ENCODE data around the gene ADGRE2.
A peak's percentile ranks its signal among the peaks of the same experiment; 100 is the strongest.

Gene ADGRE2

DNA sequence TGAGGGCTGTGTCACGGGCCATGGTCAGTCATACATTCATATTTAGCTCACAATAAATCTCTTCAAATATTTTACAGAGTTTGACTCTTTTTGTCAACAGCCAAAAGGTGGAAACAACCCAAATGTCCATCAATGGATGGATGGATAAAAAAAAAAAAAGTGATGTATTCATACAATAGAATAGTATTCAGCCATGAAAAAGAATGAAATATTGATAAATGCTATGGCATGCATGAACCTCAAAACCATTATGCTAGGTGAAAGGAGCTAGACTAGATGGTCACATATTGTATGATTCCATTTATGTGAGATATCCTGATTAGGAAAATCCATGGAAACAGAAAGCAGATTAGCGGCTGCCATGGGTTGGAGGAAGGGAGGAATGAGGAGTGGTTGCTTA lies 16.2 kb downstream of the ADGRE2 start:
- no peak overlapping the region for H2BK120ac ChIP-seq (ENCODE audit: low read depth, low read length)
- H3K9ac ChIP-seq (ENCODE audit: low read depth, low read length, poor library complexity) = no peak overlapping the region
- H4K91ac ChIP-seq (ENCODE audit: low read depth, low read length, poor library complexity) = no peak overlapping the region
- no peaks in the 10 kb centered on the region for H3K4me1 ChIP-seq (ENCODE audit: control insufficient read depth in 2 of 2, insufficient read depth in 1 of 2, low read depth in 1 of 2, low read length in 2 of 2)
- no peaks in the 10 kb centered on the region for H3K9me3 ChIP-seq (replicated peaks in 1 of 2; ENCODE audit: control insufficient read depth in 2 of 2, insufficient read depth in 1 of 2, low read depth in 1 of 2, low read length in 2 of 2)
- peaks cover 0 to 2% (median 0%) of the 10 kb centered on the region in 3 experiments for H3K27me3 ChIP-seq (ENCODE audit: control insufficient read depth in 3 of 3, insufficient read depth in 3 of 3, low read depth in 1 of 3, low read length in 3 of 3)
- H3K79me1 ChIP-seq (ENCODE audit: low read depth, low read length) = no peaks in the 10 kb centered on the region
- no peaks in the 10 kb centered on the region for H3K36me3 ChIP-seq (replicated peaks in 1 of 2; ENCODE audit: control insufficient read depth in 2 of 2, insufficient read depth in 2 of 2, low read length in 2 of 2)
- H2BK5ac ChIP-seq (ENCODE audit: low read length) = no peak overlapping the region
- H3K4me2 ChIP-seq (ENCODE audit: insufficient read depth, low read length, poor library complexity, severe bottlenecking) = no peak overlapping the region
- H3K18ac ChIP-seq (ENCODE audit: low read length) = no peak overlapping the region
- H3K23ac ChIP-seq (ENCODE audit: low read depth, low read length, poor library complexity) = no peak overlapping the region
- no peak overlapping the region for H2BK12ac ChIP-seq (ENCODE audit: low read length)
- no peak overlapping the region for H3K27ac ChIP-seq (replicated peaks; ENCODE audit: low read length)
- H2AFZ ChIP-seq (ENCODE audit: low read length) = no peak overlapping the region
- no peak for DNase-seq (ENCODE audit: low spot score)
- no CpG with 5 or more reads among the region's 2 CpGs for WGBS, 2 donors (ENCODE audit: extremely low coverage in 2 of 2, insufficient read length in 2 of 2, insufficient replicate concordance in 1 of 2)
- H3K4me3 ChIP-seq (ENCODE audit: low read length in 2 of 2) = no peak overlapping the region
- no peak overlapping the region for H3K4ac ChIP-seq (ENCODE audit: low read length)
- H2AK5ac ChIP-seq (ENCODE audit: low read depth, low read length) = no peak overlapping the region
- no peak overlapping the region for H2BK15ac ChIP-seq (ENCODE audit: low read length)
- no peak overlapping the region for H4K8ac ChIP-seq (ENCODE audit: low read depth, low read length)
- no peak overlapping the region for H3K14ac ChIP-seq (ENCODE audit: low read length)

- no peak for DNase-seq (ENCODE audit: low spot score)
- Histone ChIP-seq H2BK120ac (ENCODE audit: low read depth, low read length) (no peak overlapping the region), H2BK12ac (ENCODE audit: low read length) (no peak overlapping the region), H3K36me3 (replicated peaks in 1 of 2; ENCODE audit: control insufficient read depth in 2 of 2, insufficient read depth in 2 of 2, low read length in 2 of 2) (no peaks in the 10 kb centered on the region), H2BK15ac (ENCODE audit: low read length) (no peak overlapping the region), H3K4me2 (ENCODE audit: insufficient read depth, low read length, poor library complexity, severe bottlenecking) (no peak overlapping the region), H3K14ac (ENCODE audit: low read length) (no peak overlapping the region), H3K27me3 (ENCODE audit: control insufficient read depth in 3 of 3, insufficient read depth in 3 of 3, low read depth in 1 of 3, low read length in 3 of 3) (peaks cover 0 to 2% (median 0%) of the 10 kb centered on the region in 3 experiments), H2BK5ac (ENCODE audit: low read length) (no peak overlapping the region), H3K4ac (ENCODE audit: low read length) (no peak overlapping the region), H3K23ac (ENCODE audit: low read depth, low read length, poor library complexity) (no peak overlapping the region), H3K4me3 (ENCODE audit: low read length in 2 of 2) (no peak overlapping the region), H3K18ac (ENCODE audit: low read length) (no peak overlapping the region), H3K27ac (replicated peaks; ENCODE audit: low read length) (no peak overlapping the region), H3K9ac (ENCODE audit: low read depth, low read length, poor library complexity) (no peak overlapping the region), H2AFZ (ENCODE audit: low read length) (no peak overlapping the region), H3K79me1 (ENCODE audit: low read depth, low read length) (no peaks in the 10 kb centered on the region), H4K8ac (ENCODE audit: low read depth, low read length) (no peak overlapping the region), H2AK5ac (ENCODE audit: low read depth, low read length) (no peak overlapping the region), H3K4me1 (ENCODE audit: control insufficient read depth in 2 of 2, insufficient read depth in 1 of 2, low read depth in 1 of 2, low read length in 2 of 2) (no peaks in the 10 kb centered on the region), H4K91ac (ENCODE audit: low read depth, low read length, poor library complexity) (no peak overlapping the region), H3K9me3 (replicated peaks in 1 of 2; ENCODE audit: control insufficient read depth in 2 of 2, insufficient read depth in 1 of 2, low read depth in 1 of 2, low read length in 2 of 2) (no peaks in the 10 kb centered on the region)
- WGBS, 2 donors (ENCODE audit: extremely low coverage in 2 of 2, insufficient read length in 2 of 2, insufficient replicate concordance in 1 of 2) = no CpG with 5 or more reads among the region's 5 CpGs
These were observed 16.8 kb downstream of the ADGRE2 start for GRCh38 chr19:14761607-14762006.

GRCh38 chr19:14758816-14759215 lies 19.5 kb downstream of the ADGRE2 start:
- no peaks in the 10 kb centered on the region for H3K9me3 ChIP-seq (replicated peaks in 1 of 2; ENCODE audit: control insufficient read depth in 2 of 2, insufficient read depth in 1 of 2, low read depth in 1 of 2, low read length in 2 of 2)
- H3K27me3 ChIP-seq (ENCODE audit: control insufficient read depth in 3 of 3, insufficient read depth in 3 of 3, low read depth in 1 of 3, low read length in 3 of 3) = peaks cover 0 to 2% (median 0%) of the 10 kb centered on the region in 3 experiments
- DNase-seq (ENCODE audit: low spot score) = no peak
- H3K4me1 ChIP-seq (ENCODE audit: control insufficient read depth in 2 of 2, insufficient read depth in 1 of 2, low read depth in 1 of 2, low read length in 2 of 2) = no peaks in the 10 kb centered on the region
- no peak overlapping the region for H3K4me3 ChIP-seq (ENCODE audit: low read length in 2 of 2)
- peak overlapping the region; percentile 34 for H3K4me2 ChIP-seq (ENCODE audit: insufficient read depth, low read length, poor library complexity, severe bottlenecking)
- H2AK5ac ChIP-seq (ENCODE audit: low read depth, low read length) = no peak overlapping the region
- no peaks in the 10 kb centered on the region for H3K79me1 ChIP-seq (ENCODE audit: low read depth, low read length)
- H2BK12ac ChIP-seq (ENCODE audit: low read length) = no peak overlapping the region
- no peak overlapping the region for H3K23ac ChIP-seq (ENCODE audit: low read depth, low read length, poor library complexity)
- no peak overlapping the region for H3K14ac ChIP-seq (ENCODE audit: low read length)
- WGBS, 2 donors (ENCODE audit: extremely low coverage in 2 of 2, insufficient read length in 2 of 2, insufficient replicate concordance in 1 of 2) = no CpG with 5 or more reads among the region's 16 CpGs
- no peak overlapping the region for H3K9ac ChIP-seq (ENCODE audit: low read depth, low read length, poor library complexity)
- H3K36me3 ChIP-seq (replicated peaks in 1 of 2; ENCODE audit: control insufficient read depth in 2 of 2, insufficient read depth in 2 of 2, low read length in 2 of 2) = no peaks in the 10 kb centered on the region
- no peak overlapping the region for H2AFZ ChIP-seq (ENCODE audit: low read length)
- H3K18ac ChIP-seq (ENCODE audit: low read length) = no peak overlapping the region
- H2BK15ac ChIP-seq (ENCODE audit: low read length) = no peak overlapping the region
- no peak overlapping the region for H4K91ac ChIP-seq (ENCODE audit: low read depth, low read length, poor library complexity)
- H3K4ac ChIP-seq (ENCODE audit: low read length) = no peak overlapping the region
- no peak overlapping the region for H4K8ac ChIP-seq (ENCODE audit: low read depth, low read length)
- no peak overlapping the region for H2BK120ac ChIP-seq (ENCODE audit: low read depth, low read length)
- H2BK5ac ChIP-seq (ENCODE audit: low read length) = no peak overlapping the region
- no peak overlapping the region for H3K27ac ChIP-seq (replicated peaks; ENCODE audit: low read length)

DNA sequence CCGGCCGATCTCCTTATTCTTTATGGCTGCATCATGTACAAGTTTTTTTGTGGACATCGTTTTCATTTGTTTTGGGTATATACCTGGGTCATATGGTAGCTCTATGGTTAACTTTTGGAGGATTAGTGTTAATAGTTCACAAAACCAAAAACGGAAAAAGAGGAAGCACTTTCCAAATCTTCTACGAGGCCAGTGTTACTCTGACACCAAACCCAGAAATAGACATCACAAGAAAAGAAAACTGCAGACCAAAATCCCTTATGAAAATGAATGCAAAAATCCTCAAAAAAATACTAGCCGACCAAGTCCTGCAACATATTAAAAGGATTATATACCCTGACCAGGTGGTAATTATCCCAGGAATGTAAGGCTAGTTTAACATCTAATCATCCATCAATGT lies 29.8 kb downstream of the ADGRE2 start:
- DNase-seq (ENCODE audit: low spot score) = no peak
- Histone ChIP-seq H3K14ac (ENCODE audit: low read length) (no peak overlapping the region), H3K4me1 (ENCODE audit: control insufficient read depth in 2 of 2, insufficient read depth in 1 of 2, low read depth in 1 of 2, low read length in 2 of 2) (no peaks in the 10 kb centered on the region), H3K79me1 (ENCODE audit: low read depth, low read length) (peaks cover 3% of the 10 kb centered on the region), H3K23ac (ENCODE audit: low read depth, low read length, poor library complexity) (no peak overlapping the region), H3K4me2 (ENCODE audit: insufficient read depth, low read length, poor library complexity, severe bottlenecking) (no peak overlapping the region), H3K18ac (ENCODE audit: low read length) (no peak overlapping the region), H2BK5ac (ENCODE audit: low read length) (no peak overlapping the region), H3K27me3 (ENCODE audit: control insufficient read depth in 3 of 3, insufficient read depth in 3 of 3, low read depth in 1 of 3, low read length in 3 of 3) (no peaks in the 10 kb centered on the region), H2BK120ac (ENCODE audit: low read depth, low read length) (no peak overlapping the region), H3K9me3 (replicated peaks in 1 of 2; ENCODE audit: control insufficient read depth in 2 of 2, insufficient read depth in 1 of 2, low read depth in 1 of 2, low read length in 2 of 2) (no peaks in the 10 kb centered on the region), H2BK15ac (ENCODE audit: low read length) (no peak overlapping the region), H3K9ac (ENCODE audit: low read depth, low read length, poor library complexity) (no peak overlapping the region), H3K4ac (ENCODE audit: low read length) (no peak overlapping the region), H4K8ac (ENCODE audit: low read depth, low read length) (no peak overlapping the region), H2BK12ac (ENCODE audit: low read length) (no peak overlapping the region), H2AFZ (ENCODE audit: low read length) (no peak overlapping the region), H3K27ac (replicated peaks; ENCODE audit: low read length) (no peak overlapping the region), H3K36me3 (replicated peaks in 1 of 2; ENCODE audit: control insufficient read depth in 2 of 2, insufficient read depth in 2 of 2, low read length in 2 of 2) (no peaks in the 10 kb centered on the region), H3K4me3 (ENCODE audit: low read length in 2 of 2) (no peak overlapping the region), H2AK5ac (ENCODE audit: low read depth, low read length) (no peak overlapping the region), H4K91ac (ENCODE audit: low read depth, low read length, poor library complexity) (no peak overlapping the region)
- no CpG with 5 or more reads among the region's 6 CpGs for WGBS, 2 donors (ENCODE audit: extremely low coverage in 2 of 2, insufficient read length in 2 of 2, insufficient replicate concordance in 1 of 2)
